Ovary (tissue), 9 donors: Measurements from ENCODE around the gene COASY. TPM values are rescaled to one million over a fixed set of nuclear protein-coding genes. Genes with fewer than 3 reads are reported as not detected.
"Not testable (repeated sequence)": the region's sequence is repeated elsewhere in the genome, so short reads cannot be mapped to it uniquely, and the experiment has no call there.

Experiments used
- DNase-seq, 5 donors: peaks; one replicate each; pipeline ENCODE4 v3.0.0-alpha.2; 2019 to 2020
- H3K27ac ChIP-seq, 2 donors: fragments of 200-600 bp; one replicate each; pipeline versions ENCODE4 v1.5.1 to v1.8.0; 2019 to 2022
- H3K27me3 ChIP-seq: fragments of 200-600 bp; one replicate; pipeline ENCODE4 v1.8.0; 2022
- H3K36me3 ChIP-seq: fragments of 200-600 bp; sonication (generic); one replicate; pipeline ENCODE4 v1.5.1; 2019
- H3K4me1 ChIP-seq: one replicate; pipeline ENCODE4 v1.8.1; 2013; ENCODE audit warnings: mild to moderate bottlenecking, moderate library complexity; ENCODE audit not compliant: insufficient read depth
- H3K4me3 ChIP-seq: fragments of 200-600 bp; sonication (generic); one replicate; pipeline ENCODE4 v1.5.1; 2017
- H3K9me3 ChIP-seq, 2 donors: fragments of 200-600 bp in 1 of 2; sonication (generic) in 1 of 2; one replicate each; pipeline versions ENCODE4 v1.5.1 to v1.8.1; 2013 to 2019; ENCODE audit warnings: mild to moderate bottlenecking in 1 of 2, moderate library complexity in 1 of 2
- CTCF ChIP-seq, 3 donors: fragments of 450-650 bp in 2 of 3; fragments of 200-600 bp in 1 of 3; IDR thresholded peaks; one replicate each; pipeline versions ENCODE4 v1.5.1 to v1.8.0; 2016 to 2022; ENCODE audit warnings: antibody characterized with exemption in 3 of 3, mild to moderate bottlenecking in 1 of 3
- EP300 ChIP-seq: sonication (generic); formaldehyde crosslinking; IDR thresholded peaks from one replicate; pipeline ENCODE4 v1.6.1; 2017; ENCODE audit warnings: antibody characterized with exemption
- POLR2A ChIP-seq: fragments of 450-650 bp; IDR thresholded peaks from one replicate; pipeline ENCODE4 v1.6.1; 2017; ENCODE audit warnings: antibody characterized with exemption, mild to moderate bottlenecking, moderate library complexity
- WGBS, 3 donors: extraction: QIAGEN DNeasy Blood & Tissue Kit in 1 of 3; methylation state at CpG; one replicate each; pipeline versions ENCODE4 v1.1.5 to v1.1.7; 2013 to 2017; 5-methylcytosine and 5-hydroxymethylcytosine counted together
- intact Hi-C, 4 donors: fragments of 100-400 bp; cut with DNase I; formaldehyde crosslinking; loops; one replicate each; pipeline versions ENCODE4 v1.11.0 to v1.15.1; 2022 to 2023
- polyA plus RNA-seq, 2 donors: library from polyadenylated mRNA; stranded (reverse); fragments of 200-250 nt in 1 of 2; fragments of 350-450 nt in 1 of 2; fragmentation: Illumina TruSeq in 1 of 2; extraction: RNeasy Lipid Tissue Mini Kit (QIAGEN cat#74804) in 1 of 2; gene quantifications; one replicate each; pipeline ENCODE4 v1.2.3, GENCODE V29; 2013 to 2014
- total RNA-seq, 7 donors: library from RNA; depleted of rRNA in 2 of 7; stranded (reverse); fragments of >200 nt in 2 of 7; fragmentation: NEBNext Ultra II Directional in 3 of 7; extraction: Animal tissue kit (Norgen Biotek cat#: 25700) in 3 of 7; gene quantifications; one replicate each; pipeline versions ENCODE4 v1.1.0 to v1.2.4, GENCODE V29; 2016 to 2023
- donor health status: DM: no; HTN: no; CAD: no; lungs with moderate emphysema.
- donor health status: DM: no; HTN: no; CAD: no.
- donor health status: Bipolar disorder and iron deficiency.
- donor health status: DM: yes; HTN: yes; CAD: no.
- donor health status: DM: no; HTN: no; CAD: no.
- donor health status: DM: yes; HTN: yes; CAD: no.

COASY gene
- total and polyA plus RNA-seq, 9 donors = 13.8 to 51.2 (median 40.8) TPM

- Histone ChIP-seq H3K36me3 (no peaks in the 10 kb centered on the region), H3K27ac (peak overlapping the region; percentile 47 to 72), H3K9me3 (no peaks in the 10 kb centered on the region), H3K27me3 (no peaks in the 10 kb centered on the region), H3K4me1 (peaks cover 14% of the 10 kb centered on the region), H3K4me3 (peak overlapping the region; percentile 83)
- intact Hi-C loops = no loop called here
- 0 to 1% (median 1%) methylated on average over 40 to 82 of the region's 82 CpGs for WGBS, 3 donors
- DNase-seq = peak; percentile 90 to 94 (median 92)
- TF ChIP-seq POLR2A (peak; percentile 83), CTCF (IDR thresholded peaks at IDR 0.05) (peak in 1 of 3 donors; percentile 13), EP300 (peak; percentile 39)
These were observed 7.5 kb upstream of the COASY start for GRCh38 chr17:42554250-42555121.

DNA sequence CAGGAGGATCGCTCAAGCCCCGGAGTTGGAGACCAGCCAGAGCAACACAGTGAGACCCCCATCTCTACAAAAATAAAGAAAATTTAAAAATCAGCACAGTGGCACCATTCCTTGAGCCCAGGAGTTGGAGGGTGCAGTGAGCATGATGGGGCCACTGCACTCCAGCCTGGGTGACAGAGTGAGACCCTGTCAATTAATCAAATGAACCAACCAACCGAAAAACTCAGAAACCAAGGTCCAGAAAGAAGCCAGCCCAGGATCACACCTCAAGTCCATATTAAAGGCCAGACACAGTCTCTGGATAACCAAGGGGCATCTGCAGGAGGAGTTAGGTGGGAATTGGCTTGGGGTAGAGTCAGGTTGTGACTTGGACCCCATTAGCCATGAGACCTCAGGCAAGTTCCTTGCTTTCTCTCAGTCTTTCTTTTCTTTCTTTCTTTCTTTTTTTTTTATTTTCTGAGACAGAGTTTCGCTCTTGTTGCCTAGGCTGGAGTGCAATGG, 6.8 kb upstream of the COASY start:
- peak overlapping the region; percentile 83 for H3K4me3 ChIP-seq
- H3K27ac ChIP-seq = peak overlapping the region; percentile 47 to 72
- no peaks in the 10 kb centered on the region for H3K27me3 ChIP-seq
- peaks cover 14% of the 10 kb centered on the region for H3K4me1 ChIP-seq
- no peaks in the 10 kb centered on the region for H3K9me3 ChIP-seq
- WGBS, 3 donors = 21 to 28% (median 25%) methylated on average over 4 of the region's 4 CpGs
- TF ChIP-seq EP300 (no peak), CTCF (IDR thresholded peaks at IDR 0.05) (no peak), POLR2A (no peak)
- no peaks in the 10 kb centered on the region for H3K36me3 ChIP-seq
- DNase-seq = no peak
- intact Hi-C loops = no loop called here

DNA sequence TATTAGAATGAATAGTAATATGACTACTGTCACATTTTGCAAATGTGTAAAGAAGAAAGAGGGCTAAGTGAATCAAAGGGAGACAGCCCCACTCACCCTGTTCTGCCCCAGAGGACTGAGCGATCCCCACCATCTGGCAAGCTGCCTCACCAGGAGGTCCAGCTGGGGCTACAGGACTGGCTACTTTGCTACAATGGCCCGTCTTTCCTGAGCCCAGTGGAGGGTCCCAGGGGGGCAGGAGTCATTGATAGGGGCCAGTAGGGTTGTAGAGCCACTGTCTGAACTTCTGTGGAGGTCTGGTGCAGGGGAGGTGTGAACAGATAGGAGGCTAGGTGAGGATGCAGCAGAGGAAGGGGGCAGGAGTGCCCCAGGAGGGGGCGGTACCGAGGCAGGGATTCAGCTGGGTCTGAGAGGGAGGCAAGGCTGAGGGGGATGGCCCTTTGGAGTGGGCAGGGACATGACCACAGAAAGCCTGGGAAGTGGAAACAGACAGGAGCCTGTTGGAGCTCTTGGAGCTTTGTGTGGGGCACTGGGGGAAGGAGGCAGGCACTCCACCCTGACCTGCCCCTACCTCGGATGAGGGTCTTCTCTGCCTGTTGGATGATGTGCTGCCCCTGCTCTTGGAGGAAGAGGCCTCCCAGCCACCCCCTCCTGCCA, 5.9 kb upstream of the COASY start:
- peaks cover 14% of the 10 kb centered on the region for H3K4me1 ChIP-seq
- H3K9me3 ChIP-seq, H3K36me3 ChIP-seq, H3K4me3 ChIP-seq, H3K27me3 ChIP-seq, intact Hi-C loops, DNase-seq, H3K27ac ChIP-seq: not testable (repeated sequence)
- WGBS, 3 donors = 44 to 67% (median 60%) methylated on average over 5 of the region's 5 CpGs

GRCh38 chr17:42559075-42559474, 2.9 kb upstream of the COASY start:
- Histone ChIP-seq H3K4me1 (peaks cover 20% of the 10 kb centered on the region), H3K27ac (no peak overlapping the region), H3K9me3 (no peaks in the 10 kb centered on the region), H3K4me3 (no peak overlapping the region), H3K36me3 (no peaks in the 10 kb centered on the region), H3K27me3 (no peaks in the 10 kb centered on the region)
- WGBS, 3 donors = 78 to 81% (median 79%) methylated on average over 6 of the region's 6 CpGs
- no peak for DNase-seq
- intact Hi-C loops = no loop called here
- TF ChIP-seq POLR2A (no peak), CTCF (IDR thresholded peaks at IDR 0.05) (no peak), EP300 (no peak)
